ENCODE measurements around the gene FNDC11.

The FNDC11 gene

GRCh38 chr20:63533388-63533787, 20.6 kb upstream of the FNDC11 start:
- H3K4me1 Mint-ChIP-seq: no peaks in the 10 kb centered on the region
- H3K27ac Mint-ChIP-seq: no peak overlapping the region
- H3K4me3 Mint-ChIP-seq: no peak overlapping the region
- H3K27me3 Mint-ChIP-seq (ENCODE audit: low read depth): peaks cover 4% of the 10 kb centered on the region
- no peaks in the 10 kb centered on the region for H3K9me3 Mint-ChIP-seq
- no peak for TF ChIP-seq CTCF (IDR thresholded peaks at IDR 0.05; ENCODE audit: unreplicated experiment in 3 of 3)
- H3K36me3 Mint-ChIP-seq (ENCODE audit: low read depth): no peaks in the 10 kb centered on the region

GRCh38 chr20:63533871-63534393, 20.0 kb upstream of the FNDC11 start:
- no peaks in the 10 kb centered on the region for H3K36me3 Mint-ChIP-seq (ENCODE audit: low read depth)
- TF ChIP-seq CTCF (IDR thresholded peaks at IDR 0.05; ENCODE audit: unreplicated experiment in 3 of 3): no peak
- H3K27me3 Mint-ChIP-seq (ENCODE audit: low read depth): peaks cover 4% of the 10 kb centered on the region
- H3K27ac Mint-ChIP-seq: no peak overlapping the region
- no peaks in the 10 kb centered on the region for H3K4me1 Mint-ChIP-seq
- no peak overlapping the region for H3K4me3 Mint-ChIP-seq
- no peaks in the 10 kb centered on the region for H3K9me3 Mint-ChIP-seq

- Mint-ChIP-seq H3K36me3 (ENCODE audit: low read depth) (no peaks in the 10 kb centered on the region), H3K9me3 (no peaks in the 10 kb centered on the region), H3K4me1 (no peaks in the 10 kb centered on the region), H3K27me3 (ENCODE audit: low read depth) (peaks cover 4% of the 10 kb centered on the region), H3K27ac (no peak overlapping the region), H3K4me3 (no peak overlapping the region)
- no peak for TF ChIP-seq CTCF (IDR thresholded peaks at IDR 0.05; ENCODE audit: unreplicated experiment in 3 of 3)
Measured at GRCh38 chr20:63534427-63534830, 19.5 kb upstream of the FNDC11 start.

- Mint-ChIP-seq H3K4me3 (no peak overlapping the region), H3K4me1 (no peaks in the 10 kb centered on the region), H3K36me3 (ENCODE audit: low read depth) (no peaks in the 10 kb centered on the region), H3K9me3 (no peaks in the 10 kb centered on the region), H3K27ac (no peak overlapping the region), H3K27me3 (ENCODE audit: low read depth) (peaks cover 4% of the 10 kb centered on the region)
- TF ChIP-seq CTCF (IDR thresholded peaks at IDR 0.05; ENCODE audit: unreplicated experiment in 3 of 3): no peak
Measured at GRCh38 chr20:63534831-63535651, 18.9 kb upstream of the FNDC11 start.

GRCh38 chr20:63536241-63536977, 17.6 kb upstream of the FNDC11 start:
- Mint-ChIP-seq H3K4me3 (no peak overlapping the region), H3K27ac (no peak overlapping the region), H3K9me3 (no peaks in the 10 kb centered on the region), H3K4me1 (no peaks in the 10 kb centered on the region), H3K36me3 (ENCODE audit: low read depth) (no peaks in the 10 kb centered on the region), H3K27me3 (ENCODE audit: low read depth) (no peaks in the 10 kb centered on the region)
- TF ChIP-seq CTCF (IDR thresholded peaks at IDR 0.05; ENCODE audit: unreplicated experiment in 3 of 3): no peak

Data from nephron (organoid).